GM23338 (cell line): ENCODE results near the gene PDE3A. TPM values are rescaled to one million over a fixed set of nuclear protein-coding genes. Genes with fewer than 3 reads are reported as not detected.

Source experiments
- ATAC-seq: fragments of 200-7000 bp; cut with Tn5 transposase; 3 replicates; pipeline ENCODE4 v1.9.1; 2020
- DNase-seq: peaks from one replicate; pipeline ENCODE4 v3.0.0-alpha.2; 2015; ENCODE audit warnings: low spot score
- H2AFZ ChIP-seq: fragments of 200-600 bp; sonication (generic); 2 replicates; pipeline ENCODE4 v1.8.0; 2016; ENCODE audit warnings: antibody characterized with exemption, mild to moderate bottlenecking, moderate library complexity
- H3F3A ChIP-seq: fragments of 200-600 bp; sonication (generic); replicated peaks from 2 replicates; pipeline ENCODE4 v1.8.0; 2017; ENCODE audit warnings: antibody characterized with exemption, mixed run types, low read depth
- H3K27ac ChIP-seq: fragments of 200-600 bp; sonication (generic); 2 replicates; pipeline ENCODE4 v1.6.1; 2016; ENCODE audit warnings: low read depth
- H3K27me3 ChIP-seq: fragments of 200-600 bp; sonication (generic); 2 replicates; pipeline ENCODE4 v1.8.0; 2016; ENCODE audit warnings: mild to moderate bottlenecking, mixed run types, moderate library complexity; ENCODE audit not compliant: insufficient read depth
- H3K36me3 ChIP-seq: fragments of 200-600 bp; sonication (generic); 2 replicates; pipeline ENCODE4 v1.8.0; 2016; ENCODE audit warnings: mild to moderate bottlenecking; ENCODE audit not compliant: insufficient read depth
- H3K4me1 ChIP-seq: fragments of 200-600 bp; sonication (generic); 2 replicates; pipeline ENCODE4 v1.8.0; 2016; ENCODE audit warnings: mild to moderate bottlenecking, moderate library complexity; ENCODE audit not compliant: insufficient read depth
- H3K4me2 ChIP-seq: fragments of 200-600 bp; sonication (generic); 2 replicates; pipeline ENCODE4 v1.7.1; 2017; ENCODE audit warnings: mixed run types
- H3K4me3 ChIP-seq: fragments of 200-600 bp; sonication (generic); 2 replicates; pipeline ENCODE4 v1.6.1; 2016; ENCODE audit warnings: mixed run types
- H3K79me2 ChIP-seq: fragments of 200-600 bp; sonication (generic); replicated peaks from 2 replicates; pipeline ENCODE4 v1.8.0; 2017; ENCODE audit warnings: mild to moderate bottlenecking; ENCODE audit not compliant: insufficient read depth
- H3K9me2 ChIP-seq: fragments of 200-600 bp; sonication (generic); 2 replicates; pipeline ENCODE4 v1.8.0; 2017; ENCODE audit not compliant: insufficient read depth
- H4K20me1 ChIP-seq: fragments of 200-600 bp; sonication (generic); replicated peaks from 2 replicates; pipeline ENCODE4 v1.8.0; 2017; ENCODE audit warnings: mild to moderate bottlenecking; ENCODE audit not compliant: insufficient read depth
- H3K27ac Mint-ChIP-seq: 2 replicates; pipeline ENCODE4 v1.8.0; 2020; ENCODE audit warnings: inconsistent platforms, mild to moderate bottlenecking, moderate library complexity, mixed read lengths
- H3K27me3 Mint-ChIP-seq: 3 replicates; pipeline ENCODE4 v1.8.0; 2022; ENCODE audit warnings: low read depth, mild to moderate bottlenecking, moderate library complexity, mixed read lengths, inconsistent platforms; ENCODE audit not compliant: insufficient read depth, poor library complexity
- H3K36me3 Mint-ChIP-seq: 3 replicates; pipeline ENCODE4 v1.8.0; 2021; ENCODE audit warnings: low read depth, mild to moderate bottlenecking, inconsistent platforms, moderate library complexity, mixed read lengths
- H3K4me1 Mint-ChIP-seq: 3 replicates; pipeline ENCODE4 v1.8.0; 2020; ENCODE audit warnings: mild to moderate bottlenecking, inconsistent platforms, mixed read lengths
- H3K4me3 Mint-ChIP-seq: 3 replicates; pipeline ENCODE4 v1.8.0; 2021; ENCODE audit warnings: moderate library complexity, mild to moderate bottlenecking, inconsistent platforms, mixed read lengths
- H3K9me3 Mint-ChIP-seq: 3 replicates; pipeline ENCODE4 v1.8.0; 2020; ENCODE audit warnings: moderate library complexity, mild to moderate bottlenecking, inconsistent platforms, mixed read lengths
- CREB1 ChIP-seq: fragments of 250-450 bp; sonication (Bioruptor Pico); IDR thresholded peaks from 2 replicates; pipeline ENCODE4 v1.5.0; 2020; ENCODE audit warnings: low read depth, mild to moderate bottlenecking, moderate library complexity
- EZH2phosphoT487 ChIP-seq: fragments of 200-600 bp; sonication (generic); IDR thresholded peaks from one replicate; pipeline ENCODE4 v1.8.1; 2018; ENCODE audit warnings: antibody characterized with exemption; ENCODE audit not compliant: unreplicated experiment
- JUNB ChIP-seq: IDR thresholded peaks from one replicate; pipeline ENCODE4 v1.6.1; 2016; ENCODE audit warnings: antibody characterized with exemption; ENCODE audit not compliant: unreplicated experiment
- NANOG ChIP-seq: IDR thresholded peaks from 2 replicates; pipeline ENCODE4 v1.6.1; 2016; ENCODE audit warnings: antibody characterized with exemption, borderline replicate concordance
- POLR2AphosphoS5 ChIP-seq: IDR thresholded peaks from 2 replicates; pipeline ENCODE4 v1.6.1; 2016; ENCODE audit warnings: antibody characterized with exemption, low read depth
- STAT1 ChIP-seq: IDR thresholded peaks from one replicate; pipeline ENCODE4 v1.6.1; 2016; ENCODE audit warnings: antibody characterized with exemption; ENCODE audit not compliant: unreplicated experiment
- polyA plus RNA-seq: library from polyadenylated mRNA; unstranded; fragments of >200 nt; fragmentation: Nextera tagmentation; extraction: Ambion mirVana; gene quantifications from 2 replicates; pipeline ENCODE4 v1.2.1, GENCODE V29; 2016
- total RNA-seq: library from RNA; depleted of rRNA; stranded (reverse); fragments of >200 nt; shearing (Covaris generic); gene quantifications from 2 replicates; pipeline ENCODE4 v1.2.3, GENCODE V29; 2014
- TF ChIP-seq, protein P1 (sequence below): fragments of 250-450 bp; sonication (Bioruptor Pico); IDR thresholded peaks from 2 replicates; pipeline ENCODE4 v1.5.0; 2020; ENCODE audit warnings: mild to moderate bottlenecking, moderate library complexity
- TF ChIP-seq, protein P2 (sequence below), 2 experiments: fragments of 200-600 bp in 1 of 2; sonication (generic) in 1 of 2; conservative IDR thresholded peaks; 2 replicates each; pipeline versions ENCODE4 v1.5.1 to v1.6.1; 2016 to 2017; ENCODE audit warnings: antibody characterized with exemption in 2 of 2, low read depth in 2 of 2, mild to moderate bottlenecking in 2 of 2, moderate library complexity in 1 of 2

Gene PDE3A
- total and polyA plus RNA-seq, 2 experiments from 2014 or later: 2.7 to 9.2 TPM

DNA sequence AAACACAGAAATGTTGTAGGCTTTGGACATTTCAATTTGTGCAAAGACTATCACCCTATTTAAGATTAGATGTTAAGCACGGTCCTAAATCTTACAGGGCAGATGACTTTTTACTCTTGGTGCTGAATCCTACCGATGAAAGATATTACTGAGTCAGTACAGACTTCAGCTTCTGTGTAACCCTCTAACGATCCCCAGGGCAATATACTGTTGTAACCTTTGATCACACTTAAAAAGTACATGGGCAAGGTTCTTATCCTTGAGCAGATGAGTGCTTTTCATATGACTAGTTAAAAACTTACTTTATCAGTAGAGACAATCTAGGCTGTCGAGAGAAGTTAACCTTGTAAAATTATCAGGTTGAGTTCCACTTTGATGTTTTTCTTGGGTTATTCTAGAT, 22.5 kb downstream of the PDE3A start (continued):
- TF ChIP-seq, protein P1, sequence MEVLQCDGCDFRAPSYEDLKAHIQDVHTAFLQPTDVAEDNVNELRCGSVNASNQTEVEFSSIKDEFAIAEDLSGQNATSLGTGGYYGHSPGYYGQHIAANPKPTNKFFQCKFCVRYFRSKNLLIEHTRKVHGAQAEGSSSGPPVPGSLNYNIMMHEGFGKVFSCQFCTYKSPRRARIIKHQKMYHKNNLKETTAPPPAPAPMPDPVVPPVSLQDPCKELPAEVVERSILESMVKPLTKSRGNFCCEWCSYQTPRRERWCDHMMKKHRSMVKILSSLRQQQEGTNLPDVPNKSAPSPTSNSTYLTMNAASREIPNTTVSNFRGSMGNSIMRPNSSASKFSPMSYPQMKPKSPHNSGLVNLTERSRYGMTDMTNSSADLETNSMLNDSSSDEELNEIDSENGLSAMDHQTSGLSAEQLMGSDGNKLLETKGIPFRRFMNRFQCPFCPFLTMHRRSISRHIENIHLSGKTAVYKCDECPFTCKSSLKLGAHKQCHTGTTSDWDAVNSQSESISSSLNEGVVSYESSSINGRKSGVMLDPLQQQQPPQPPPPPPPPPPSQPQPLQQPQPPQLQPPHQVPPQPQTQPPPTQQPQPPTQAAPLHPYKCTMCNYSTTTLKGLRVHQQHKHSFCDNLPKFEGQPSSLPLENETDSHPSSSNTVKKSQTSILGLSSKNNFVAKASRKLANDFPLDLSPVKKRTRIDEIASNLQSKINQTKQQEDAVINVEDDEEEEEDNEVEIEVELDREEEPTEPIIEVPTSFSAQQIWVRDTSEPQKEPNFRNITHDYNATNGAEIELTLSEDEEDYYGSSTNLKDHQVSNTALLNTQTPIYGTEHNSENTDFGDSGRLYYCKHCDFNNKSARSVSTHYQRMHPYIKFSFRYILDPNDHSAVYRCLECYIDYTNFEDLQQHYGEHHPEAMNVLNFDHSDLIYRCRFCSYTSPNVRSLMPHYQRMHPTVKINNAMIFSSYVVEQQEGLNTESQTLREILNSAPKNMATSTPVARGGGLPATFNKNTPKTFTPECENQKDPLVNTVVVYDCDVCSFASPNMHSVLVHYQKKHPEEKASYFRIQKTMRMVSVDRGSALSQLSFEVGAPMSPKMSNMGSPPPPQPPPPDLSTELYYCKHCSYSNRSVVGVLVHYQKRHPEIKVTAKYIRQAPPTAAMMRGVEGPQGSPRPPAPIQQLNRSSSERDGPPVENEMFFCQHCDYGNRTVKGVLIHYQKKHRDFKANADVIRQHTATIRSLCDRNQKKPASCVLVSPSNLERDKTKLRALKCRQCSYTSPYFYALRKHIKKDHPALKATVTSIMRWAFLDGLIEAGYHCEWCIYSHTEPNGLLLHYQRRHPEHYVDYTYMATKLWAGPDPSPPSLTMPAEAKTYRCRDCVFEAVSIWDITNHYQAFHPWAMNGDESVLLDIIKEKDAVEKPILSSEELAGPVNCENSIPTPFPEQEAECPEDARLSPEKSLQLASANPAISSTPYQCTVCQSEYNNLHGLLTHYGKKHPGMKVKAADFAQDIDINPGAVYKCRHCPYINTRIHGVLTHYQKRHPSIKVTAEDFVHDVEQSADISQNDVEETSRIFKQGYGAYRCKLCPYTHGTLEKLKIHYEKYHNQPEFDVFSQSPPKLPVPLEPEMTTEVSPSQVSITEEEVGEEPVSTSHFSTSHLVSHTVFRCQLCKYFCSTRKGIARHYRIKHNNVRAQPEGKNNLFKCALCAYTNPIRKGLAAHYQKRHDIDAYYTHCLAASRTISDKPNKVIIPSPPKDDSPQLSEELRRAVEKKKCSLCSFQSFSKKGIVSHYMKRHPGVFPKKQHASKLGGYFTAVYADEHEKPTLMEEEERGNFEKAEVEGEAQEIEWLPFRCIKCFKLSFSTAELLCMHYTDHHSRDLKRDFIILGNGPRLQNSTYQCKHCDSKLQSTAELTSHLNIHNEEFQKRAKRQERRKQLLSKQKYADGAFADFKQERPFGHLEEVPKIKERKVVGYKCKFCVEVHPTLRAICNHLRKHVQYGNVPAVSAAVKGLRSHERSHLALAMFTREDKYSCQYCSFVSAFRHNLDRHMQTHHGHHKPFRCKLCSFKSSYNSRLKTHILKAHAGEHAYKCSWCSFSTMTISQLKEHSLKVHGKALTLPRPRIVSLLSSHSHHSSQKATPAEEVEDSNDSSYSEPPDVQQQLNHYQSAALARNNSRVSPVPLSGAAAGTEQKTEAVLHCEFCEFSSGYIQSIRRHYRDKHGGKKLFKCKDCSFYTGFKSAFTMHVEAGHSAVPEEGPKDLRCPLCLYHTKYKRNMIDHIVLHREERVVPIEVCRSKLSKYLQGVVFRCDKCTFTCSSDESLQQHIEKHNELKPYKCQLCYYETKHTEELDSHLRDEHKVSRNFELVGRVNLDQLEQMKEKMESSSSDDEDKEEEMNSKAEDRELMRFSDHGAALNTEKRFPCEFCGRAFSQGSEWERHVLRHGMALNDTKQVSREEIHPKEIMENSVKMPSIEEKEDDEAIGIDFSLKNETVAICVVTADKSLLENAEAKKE (CRISPR knock-in tag): no peak
- TF ChIP-seq POLR2AphosphoS5: no peak
- no peak for TF ChIP-seq NANOG

DNA sequence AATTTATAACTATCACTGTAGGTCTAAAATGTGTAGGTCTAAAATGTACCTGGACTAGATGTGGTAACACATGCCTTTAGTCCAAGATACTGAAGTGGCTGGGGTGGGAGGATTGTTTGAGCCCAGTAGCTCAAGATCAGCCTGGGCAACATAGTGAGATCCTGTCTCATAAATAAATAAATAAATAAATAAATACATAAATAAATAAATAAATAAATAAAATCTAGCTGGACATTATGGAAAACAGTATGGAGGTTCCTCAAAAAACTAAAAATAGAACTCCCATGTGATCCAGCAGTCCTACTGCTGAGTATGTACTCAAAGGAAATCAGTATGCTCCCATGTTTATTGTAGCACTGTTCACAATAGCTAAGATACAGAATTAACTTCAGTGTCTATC, 24.0 kb downstream of the PDE3A start:
- Histone ChIP-seq H3K9me2 (no peaks in the 10 kb centered on the region), H2AFZ (no peak overlapping the region), H3K27me3 (no peaks in the 10 kb centered on the region), H3K79me2 (no peaks in the 10 kb centered on the region), H3K27ac (no peak overlapping the region), H3K4me2 (no peak overlapping the region), H3K36me3 (no peaks in the 10 kb centered on the region), H3K4me1 (peaks cover 4% of the 10 kb centered on the region; the same call in 1 of the 2 replicates), H4K20me1 (no peaks in the 10 kb centered on the region), H3F3A (no peaks in the 10 kb centered on the region), H3K4me3 (no peak overlapping the region)
- no peaks in the 10 kb centered on the region for H3K36me3 Mint-ChIP-seq
- DNase-seq: no peak
- peaks cover 9% of the 10 kb centered on the region; the same call in 2 of the 3 replicates for H3K4me1 Mint-ChIP-seq
- no peaks in the 10 kb centered on the region for H3K27me3 Mint-ChIP-seq
- H3K27ac Mint-ChIP-seq: no peak overlapping the region
- no peak for ATAC-seq
- H3K9me3 Mint-ChIP-seq: 0 out of 3 replicates have a peak, but pooled peaks cover under 1% of the 10 kb centered on the region
- no peak overlapping the region for H3K4me3 Mint-ChIP-seq
- TF ChIP-seq CREB1 (no peak), POLR2AphosphoS5 (no peak), EZH2phosphoT487 (no peak), STAT1 (no peak), JUNB (no peak), NANOG (no peak)
- TF ChIP-seq, protein P2, sequence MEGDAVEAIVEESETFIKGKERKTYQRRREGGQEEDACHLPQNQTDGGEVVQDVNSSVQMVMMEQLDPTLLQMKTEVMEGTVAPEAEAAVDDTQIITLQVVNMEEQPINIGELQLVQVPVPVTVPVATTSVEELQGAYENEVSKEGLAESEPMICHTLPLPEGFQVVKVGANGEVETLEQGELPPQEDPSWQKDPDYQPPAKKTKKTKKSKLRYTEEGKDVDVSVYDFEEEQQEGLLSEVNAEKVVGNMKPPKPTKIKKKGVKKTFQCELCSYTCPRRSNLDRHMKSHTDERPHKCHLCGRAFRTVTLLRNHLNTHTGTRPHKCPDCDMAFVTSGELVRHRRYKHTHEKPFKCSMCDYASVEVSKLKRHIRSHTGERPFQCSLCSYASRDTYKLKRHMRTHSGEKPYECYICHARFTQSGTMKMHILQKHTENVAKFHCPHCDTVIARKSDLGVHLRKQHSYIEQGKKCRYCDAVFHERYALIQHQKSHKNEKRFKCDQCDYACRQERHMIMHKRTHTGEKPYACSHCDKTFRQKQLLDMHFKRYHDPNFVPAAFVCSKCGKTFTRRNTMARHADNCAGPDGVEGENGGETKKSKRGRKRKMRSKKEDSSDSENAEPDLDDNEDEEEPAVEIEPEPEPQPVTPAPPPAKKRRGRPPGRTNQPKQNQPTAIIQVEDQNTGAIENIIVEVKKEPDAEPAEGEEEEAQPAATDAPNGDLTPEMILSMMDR (conservative IDR thresholded peaks at IDR 0.05; ENCODE audit: low read depth in 2 of 2): no peak
- TF ChIP-seq, protein P1 (CRISPR knock-in tag): no peak
